GM12878 (cell line): Measurements from ENCODE around the gene DNAJC2.

Experiments used
- MTA3 ChIP-seq: IDR thresholded peaks from 2 replicates; pipeline ENCODE4 v1.6.1; 2012; ENCODE audit warnings: low read length, inconsistent platforms, borderline replicate concordance
- POLR2A ChIP-seq: IDR thresholded peaks from 2 replicates; pipeline ENCODE4 v1.6.1; 2011; ENCODE audit warnings: low read depth, mild to moderate bottlenecking, low read length

GRCh38 chr7:103373866-103374643 lies 29.5 kb upstream of the DNAJC2 start:
- no peak for TF ChIP-seq MTA3
- TF ChIP-seq POLR2A = no peak
